ENCODE results near the gene MARK3.

DNA sequence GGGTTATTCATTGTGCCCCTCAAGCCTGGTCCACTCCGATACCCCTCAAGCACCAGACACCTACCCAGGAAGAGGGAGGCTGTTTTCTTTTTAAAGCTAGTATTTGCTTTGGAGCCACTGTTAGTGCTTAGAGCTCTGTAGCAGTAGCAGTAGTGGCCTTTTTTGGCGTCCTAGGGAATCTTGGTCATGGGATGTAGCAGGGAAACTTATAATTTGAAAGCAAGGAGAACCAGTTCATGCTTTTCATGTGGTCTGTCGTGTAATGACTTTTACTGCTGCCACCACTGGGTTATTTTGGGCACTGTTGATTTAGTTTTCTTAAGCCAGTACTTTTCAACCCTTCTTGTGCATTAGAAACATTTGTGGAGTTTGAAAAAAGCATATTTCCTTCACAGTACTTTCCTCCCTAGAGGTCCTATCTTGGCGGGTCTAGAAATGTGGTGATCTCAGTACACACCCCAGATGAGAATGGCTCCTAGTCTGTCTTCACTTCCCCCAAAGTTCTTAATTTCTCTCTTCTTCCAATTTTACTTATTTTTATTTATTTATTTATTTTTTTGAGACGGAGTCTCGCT lies 49.7 kb downstream of the MARK3 start:
- TF ChIP-seq CTCF (optimal IDR thresholded peaks at IDR 0.05 in 1 of 3, IDR thresholded peaks at IDR 0.05 in 1 of 3, conservative IDR thresholded peaks at IDR 0.05 in 1 of 3; ENCODE audit: extremely low read depth in 1 of 3, insufficient read depth in 2 of 3, low read length in 3 of 3) (no peak), EZH2 (IDR thresholded peaks at IDR 0.05; ENCODE audit: low read length) (no peak)
